ENCODE data around the gene PDZD4.

DNA sequence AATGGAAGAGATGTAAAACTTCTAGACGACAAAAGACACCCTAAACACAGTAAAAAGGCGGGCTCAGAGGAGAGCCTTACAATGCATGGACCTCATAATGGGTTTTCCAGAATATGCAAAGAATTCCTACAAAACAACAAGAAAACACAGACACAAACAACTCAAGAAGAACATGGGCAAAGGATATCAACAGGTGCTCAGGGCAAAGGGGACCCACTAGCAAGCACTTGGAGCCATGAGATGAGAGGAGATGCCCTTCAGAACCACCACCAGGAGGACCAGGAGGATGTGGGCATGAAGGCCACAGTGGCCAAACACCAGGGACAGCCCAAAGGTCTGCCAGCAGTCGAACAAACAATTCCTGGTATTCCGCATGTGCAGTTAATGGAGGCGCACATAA is 17.2 kb downstream of the PDZD4 start:
- TF ChIP-seq HDAC8 (tag; IDR thresholded peaks at IDR 0.05) (no peak), HNRNPH1 (optimal IDR thresholded peaks at IDR 0.05; ENCODE audit: low read depth, low read length) (no peak), ELF4 (CRISPR knock-in tag; IDR thresholded peaks at IDR 0.05) (no peak), RBM39 (optimal IDR thresholded peaks at IDR 0.05; ENCODE audit: low read depth, low read length) (no peak), HEY1 (CRISPR knock-in tag; IDR thresholded peaks at IDR 0.05; ENCODE audit: borderline replicate concordance) (no peak)

Data from K562 (cell line).